Iris pigment epithelial cell (primary cell): ENCODE results near the gene DNAJC27.

Experiments
- DNase-seq: peaks from one replicate; pipeline ENCODE4 v3.0.0-alpha.2; 2011; ENCODE audit warnings: low read depth

Gene DNAJC27

DNA sequence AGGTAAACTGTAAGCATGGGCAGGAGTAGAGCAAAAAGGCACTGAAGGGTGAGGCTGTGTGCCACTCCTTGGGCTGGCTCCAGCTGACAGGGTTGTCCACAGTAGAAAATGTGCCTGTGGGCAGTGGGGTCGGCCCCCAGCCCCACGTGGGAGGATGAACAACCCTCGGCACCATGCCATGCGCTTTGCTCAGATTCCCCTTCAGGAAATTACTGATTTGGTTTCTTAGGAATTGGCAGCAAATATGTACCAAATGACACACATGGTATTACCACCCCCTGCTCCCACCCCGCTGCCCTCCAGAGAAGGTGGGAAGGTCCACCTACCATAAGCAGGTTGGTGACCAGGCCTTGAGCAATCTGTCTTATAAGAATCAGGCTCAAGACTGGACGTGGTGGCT, 65.3 kb downstream of the DNAJC27 start:
- no peak for DNase-seq

GRCh38 chr2:24903161-24904103, 68.3 kb downstream of the DNAJC27 start:
- no peak for DNase-seq

DNA sequence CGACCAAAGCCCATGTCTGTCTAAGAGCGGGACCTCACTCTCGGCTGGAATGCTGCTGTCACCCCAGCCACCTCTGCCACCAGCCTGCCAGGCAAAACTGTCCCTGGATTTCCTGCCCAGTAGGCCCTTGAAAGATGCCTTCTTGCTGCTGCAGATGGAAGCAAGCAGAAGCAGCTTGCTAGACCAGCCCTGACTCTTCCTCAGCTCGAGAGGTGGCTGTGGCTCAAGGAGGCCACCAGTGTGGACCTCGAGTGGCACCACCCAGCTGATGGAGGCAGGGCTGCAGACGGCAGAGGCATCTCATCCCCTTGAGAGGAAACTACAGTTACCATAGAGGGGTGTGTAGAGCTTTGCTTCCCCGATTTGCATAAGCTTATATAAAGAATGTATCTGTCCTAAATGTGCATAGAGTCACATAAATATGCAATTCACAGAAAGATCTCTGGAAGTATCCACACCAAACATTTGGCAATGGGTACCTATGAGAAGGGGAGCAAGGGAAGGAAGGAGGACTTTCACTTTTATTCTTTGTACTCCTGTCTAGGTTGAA, 72.3 kb downstream of the DNAJC27 start:
- no peak for DNase-seq

- DNase-seq, result no peak
These were observed 73.3 kb downstream of the DNAJC27 start for GRCh38 chr2:24898122-24899109.

- no peak for DNase-seq
These were observed 77.0 kb downstream of the DNAJC27 start for GRCh38 chr2:24894750-24895149.

DNA sequence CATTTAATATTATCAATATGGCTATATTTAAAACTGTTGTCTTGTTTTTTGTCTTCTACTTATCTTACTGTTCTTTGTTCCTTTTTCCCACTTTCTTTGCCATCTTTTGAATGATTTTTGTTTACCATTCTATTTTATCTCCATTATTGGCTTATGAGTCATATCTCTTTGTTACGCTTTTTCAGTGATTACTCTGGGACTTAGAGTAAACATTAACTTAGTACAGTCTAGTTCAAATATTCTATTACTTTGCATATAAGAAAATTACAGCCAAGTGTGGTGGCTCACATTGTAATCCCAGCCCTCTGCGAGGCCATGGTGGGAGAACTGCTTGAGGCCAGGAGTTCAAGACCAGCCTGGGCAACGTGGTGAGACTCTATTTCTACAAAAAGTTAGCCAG, 77.8 kb downstream of the DNAJC27 start:
- peak; percentile 64 for DNase-seq
